Measurements from ENCODE around the gene CDCA5. TPM values are rescaled to one million over a fixed set of nuclear protein-coding genes. Genes with fewer than 3 reads are reported as not detected.

CDCA5 gene
- total RNA-seq, 1 donor from 2014 or later: 70.7 TPM

DNA sequence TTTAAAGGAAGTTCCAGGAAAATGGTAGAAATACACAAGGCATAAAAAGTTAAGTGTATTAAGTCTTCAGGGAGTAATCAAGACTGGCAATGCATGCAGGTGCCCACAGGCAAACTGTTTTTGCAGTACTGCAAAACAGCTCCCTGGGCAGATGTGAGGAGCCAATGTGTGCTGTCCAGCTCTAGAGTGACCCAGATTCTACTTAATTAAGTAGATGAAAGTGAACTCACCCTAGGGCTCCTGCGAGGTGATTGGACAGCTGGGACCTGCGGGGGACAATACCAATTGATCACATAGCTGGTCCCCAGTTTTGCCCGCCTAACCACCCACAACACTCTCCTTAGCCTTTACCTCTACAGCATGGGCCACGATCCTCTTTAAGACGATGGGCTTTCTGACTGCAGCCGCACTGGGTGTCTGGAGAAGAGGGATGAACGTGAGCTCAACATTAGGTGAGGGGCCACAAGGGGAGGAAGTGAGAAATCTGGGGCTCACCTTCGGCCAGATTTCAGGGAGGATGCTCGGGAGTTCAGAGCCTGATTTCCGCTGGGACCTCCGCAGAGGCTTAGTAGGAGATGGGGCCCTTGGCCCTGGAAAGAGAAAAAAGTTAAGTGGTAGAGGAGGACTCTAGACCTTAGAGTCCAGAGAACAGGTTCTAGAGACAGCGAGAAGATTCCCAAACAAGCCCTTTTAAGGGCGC is 556 bp downstream of the CDCA5 start:
- intact Hi-C loops (cut with micrococcal nuclease): loop anchor here (1.0 kb wide), 1 partner anchor 205 kb away; the partner anchor contains the start of gene EHD1

- intact Hi-C loops (cut with micrococcal nuclease): loop anchor here (1.0 kb wide), 3 partner anchors 52 to 232 kb away; partner anchors contain the start of gene SNX15
Measured at GRCh38 chr11:65078786-65079342, 5.0 kb downstream of the CDCA5 start.

DNA sequence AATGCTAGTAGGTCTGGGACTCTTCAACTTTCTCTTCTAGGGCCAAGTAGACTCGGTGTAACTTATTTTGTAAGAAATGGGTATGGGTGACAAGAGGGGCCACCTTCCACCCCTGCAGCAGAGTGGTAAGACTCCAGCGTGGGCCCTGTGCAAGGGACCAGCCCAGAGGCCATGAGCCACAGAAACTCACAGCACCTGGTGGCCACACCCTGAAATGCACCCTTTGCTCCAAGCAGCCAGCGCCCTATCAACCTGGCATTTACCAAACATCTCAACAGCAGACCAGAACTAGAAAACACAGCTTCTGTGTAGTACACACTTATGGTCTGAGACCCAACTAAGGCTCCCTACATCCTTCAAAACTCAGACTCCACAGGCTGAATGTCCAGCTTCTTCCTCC is 5.7 kb downstream of the CDCA5 start:
- intact Hi-C loops (cut with micrococcal nuclease): loop anchor here (1.0 kb wide), 3 partner anchors 51 to 231 kb away; partner anchors contain the start of gene SNX15

DNA sequence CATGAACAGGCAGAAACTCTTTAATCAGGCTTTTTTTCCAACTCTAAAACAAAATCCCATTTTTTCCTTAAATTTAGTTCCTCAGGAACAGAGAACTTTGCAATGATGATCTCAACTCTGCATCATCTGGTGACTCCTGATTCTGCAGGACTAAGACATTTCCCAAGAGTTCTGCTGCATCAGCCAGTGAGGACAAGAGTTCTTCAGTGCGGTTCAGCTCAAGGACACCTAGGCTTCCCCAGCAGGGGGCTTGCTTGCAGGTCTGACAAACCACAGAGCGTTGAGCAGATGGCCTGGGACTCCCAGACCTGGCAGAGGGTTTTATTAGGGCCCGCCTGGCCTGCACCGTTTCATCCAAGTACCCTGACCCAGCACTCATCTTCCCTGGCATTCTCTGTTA is 6.4 kb downstream of the CDCA5 start:
- intact Hi-C loops (cut with micrococcal nuclease): no loop called here

DNA sequence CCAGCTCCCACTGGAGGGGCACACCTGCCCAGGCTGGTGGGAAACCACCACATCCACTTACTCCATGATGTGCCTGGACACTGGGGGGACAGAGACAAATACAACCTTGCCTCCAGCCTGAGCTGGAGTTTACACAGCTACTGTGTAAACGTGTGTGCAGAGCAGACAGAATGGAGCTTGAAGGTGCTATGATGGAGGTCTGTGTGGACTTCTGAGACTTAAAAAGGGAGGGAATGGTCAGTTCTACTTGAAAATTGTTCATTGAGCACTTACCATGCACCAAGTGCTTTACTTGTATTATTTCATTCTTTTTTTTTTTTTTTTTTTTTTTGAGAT is 11.2 kb downstream of the CDCA5 start:
- intact Hi-C loops (cut with micrococcal nuclease): no loop called here

GRCh38 chr11:65071907-65072630 is 11.8 kb downstream of the CDCA5 start:
- intact Hi-C loops (cut with micrococcal nuclease): no loop called here

DNA sequence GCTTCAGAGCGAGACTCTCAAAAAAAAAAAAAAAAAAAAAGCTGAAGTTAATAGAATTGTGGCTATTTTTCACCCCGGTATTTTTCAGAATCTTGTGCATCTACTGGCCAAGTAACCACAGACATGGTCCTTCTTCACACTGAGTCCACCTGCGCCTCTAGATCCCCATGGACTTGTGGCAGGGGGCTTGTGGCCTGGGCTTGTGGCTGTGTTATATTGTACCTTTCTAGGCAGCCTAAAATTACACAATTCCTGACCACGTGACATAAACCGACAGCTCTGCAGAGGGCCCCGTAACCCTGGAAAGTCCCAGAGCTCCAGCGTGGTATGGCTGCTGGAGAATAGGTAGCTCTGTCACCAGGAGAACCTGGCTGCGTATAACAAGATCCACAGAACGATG is 14.6 kb downstream of the CDCA5 start:
- intact Hi-C loops (cut with micrococcal nuclease): no loop called here

DNA sequence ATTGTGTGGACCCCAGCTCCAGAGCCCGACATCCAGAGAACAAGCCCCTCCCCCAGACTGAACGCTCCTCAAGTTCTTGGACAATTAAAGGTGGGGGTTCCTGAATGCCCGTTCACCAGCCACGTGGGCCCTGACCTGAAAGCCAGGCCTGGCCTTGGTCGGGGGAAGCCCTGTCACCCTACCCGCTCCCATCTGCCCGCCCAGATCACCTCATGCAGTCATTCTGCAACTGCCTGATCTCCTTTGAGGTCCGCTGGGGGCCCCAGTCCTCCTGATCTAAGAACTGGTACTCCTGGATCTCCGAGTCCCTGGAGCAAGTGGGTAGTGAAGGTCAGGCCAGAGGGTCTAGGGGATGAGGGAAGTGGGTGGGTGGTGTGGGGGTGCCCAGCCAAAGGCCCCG is 16.4 kb downstream of the CDCA5 start:
- intact Hi-C loops (cut with micrococcal nuclease): no loop called here

GRCh38 chr11:65066805-65067291 is 17.0 kb downstream of the CDCA5 start:
- intact Hi-C loops (cut with micrococcal nuclease): no loop called here

DNA sequence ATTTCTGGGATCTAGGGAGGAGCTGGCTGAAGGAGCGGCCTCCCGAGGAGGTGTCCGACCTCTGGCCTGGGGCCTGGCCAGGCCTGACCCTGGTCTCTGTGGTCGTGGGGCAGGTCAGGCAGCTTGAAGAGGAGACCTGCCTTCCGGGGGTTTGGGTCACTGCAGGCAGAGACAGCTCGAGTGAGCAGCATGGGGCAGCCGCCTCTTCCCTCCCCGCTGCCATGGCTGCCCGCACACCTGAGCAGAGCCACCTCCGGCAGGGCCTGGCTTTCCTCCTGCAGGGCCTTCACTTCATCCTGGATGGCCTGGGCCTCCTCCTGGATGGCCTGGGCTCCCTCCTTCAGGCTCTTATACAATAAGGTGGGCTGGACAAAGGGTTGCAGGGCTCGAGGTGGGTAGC is 17.5 kb downstream of the CDCA5 start:
- intact Hi-C loops (cut with micrococcal nuclease): no loop called here

- intact Hi-C loops (cut with micrococcal nuclease): no loop called here
Measured at GRCh38 chr11:65065851-65066250, 18.0 kb downstream of the CDCA5 start.

- intact Hi-C loops (cut with micrococcal nuclease): no loop called here
Measured at GRCh38 chr11:65064847-65065240, 19.0 kb downstream of the CDCA5 start.

GRCh38 chr11:65063532-65063931 is 20.3 kb downstream of the CDCA5 start:
- intact Hi-C loops (cut with micrococcal nuclease): no loop called here

DNA sequence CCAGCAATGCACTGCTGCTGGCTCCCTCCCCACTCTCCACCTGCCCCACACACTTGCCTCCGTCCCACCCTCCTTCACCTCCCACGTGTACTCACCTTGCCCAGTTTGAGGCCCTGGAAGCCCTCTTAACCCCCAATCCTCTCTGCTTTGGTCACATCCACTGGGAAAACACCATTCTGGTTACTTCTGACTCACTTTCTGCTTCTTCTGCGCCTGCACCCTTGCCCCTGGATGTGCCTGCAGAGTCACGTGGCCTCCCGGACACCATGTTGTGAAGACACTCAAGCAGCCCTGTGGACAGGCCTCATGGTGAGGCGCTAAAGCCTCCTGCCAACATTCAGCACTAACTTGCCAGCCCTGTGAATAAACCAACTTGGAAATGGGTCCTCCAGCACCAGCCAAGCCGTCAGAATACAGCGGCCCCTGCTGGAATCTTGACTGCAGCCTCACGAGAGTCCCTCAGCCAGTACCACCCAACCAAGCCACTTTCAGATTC is 22.9 kb downstream of the CDCA5 start:
- intact Hi-C loops (cut with micrococcal nuclease): no loop called here

DNA sequence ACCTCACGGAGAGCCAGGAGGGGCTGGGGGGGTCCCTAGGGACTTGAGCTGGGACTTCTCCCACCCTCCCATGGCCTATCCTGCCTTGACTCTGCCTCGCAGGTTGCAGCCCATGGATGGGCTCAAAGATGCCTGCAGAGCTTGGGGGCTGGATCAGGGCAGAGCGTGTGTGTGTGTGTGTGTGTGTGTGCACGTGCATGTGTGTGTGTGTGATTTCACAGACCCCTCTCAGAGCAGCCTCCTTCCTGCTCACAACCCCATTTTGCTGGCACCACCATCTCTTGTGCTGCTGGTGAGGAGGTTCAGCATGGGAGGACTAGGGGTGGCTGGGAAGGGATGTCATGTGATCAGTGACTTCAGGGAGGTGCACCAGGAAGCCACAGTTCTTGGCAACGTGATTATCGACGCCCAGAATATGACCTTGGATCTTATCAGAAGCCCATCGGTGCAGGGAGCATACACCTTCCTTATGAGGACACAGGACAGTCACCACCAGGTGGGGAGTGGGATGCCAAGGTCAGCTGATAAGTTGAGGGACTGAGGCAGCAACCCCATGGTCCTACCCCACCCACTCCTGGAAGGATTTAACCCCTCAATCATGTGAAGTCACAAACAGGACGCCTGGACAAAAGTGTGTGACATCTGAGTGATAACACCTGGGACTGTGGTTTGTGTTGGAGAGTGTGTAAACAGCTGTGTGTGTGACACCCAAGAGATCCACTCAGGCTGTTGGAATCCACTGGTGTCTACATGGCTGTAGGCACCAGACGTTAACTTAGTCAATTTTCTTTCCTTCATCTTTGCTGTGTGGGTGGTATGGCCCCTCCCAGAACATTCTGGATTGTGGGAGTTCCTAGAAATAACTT is 23.6 kb downstream of the CDCA5 start:
- intact Hi-C loops (cut with micrococcal nuclease): no loop called here

GRCh38 chr11:65059523-65059922 is 24.3 kb downstream of the CDCA5 start:
- intact Hi-C loops (cut with micrococcal nuclease): no loop called here

DNA sequence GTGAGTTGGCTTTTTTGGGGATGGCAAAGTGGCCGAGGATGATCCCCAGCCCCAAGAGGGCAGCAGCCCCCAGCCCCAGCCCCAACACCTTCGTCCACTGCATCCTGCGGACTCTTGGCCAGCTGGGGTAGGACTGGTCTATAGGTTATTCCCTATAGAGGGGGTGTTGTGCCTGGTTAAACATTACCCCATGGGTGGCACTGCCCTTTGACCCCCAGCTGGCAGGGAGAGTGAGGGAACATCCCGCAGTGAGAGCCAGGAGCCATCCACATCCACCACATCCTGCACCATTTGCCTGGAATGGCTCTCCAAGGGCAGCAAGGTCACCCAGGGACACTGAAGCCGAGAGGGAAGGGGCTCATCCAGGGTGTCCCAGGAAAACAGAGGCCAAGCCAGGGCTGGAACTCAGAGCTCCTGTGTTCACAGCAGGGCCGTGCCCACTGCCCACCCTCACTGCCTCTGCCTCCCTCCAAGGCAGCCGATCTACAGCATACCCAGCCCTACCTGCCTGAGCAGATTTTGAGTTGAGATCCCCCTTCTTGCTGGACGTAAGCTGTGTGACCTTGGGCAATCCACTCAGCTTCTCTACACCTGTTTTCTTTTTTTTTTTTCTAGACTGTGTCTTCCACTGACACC is 25.3 kb downstream of the CDCA5 start, which contains the start of gene NAALADL1:
NAALADL1 (minus strand) TSS at position 135 of the 636 bp plus-strand sequence; CDS start at position 103, 32 bp downstream.
- intact Hi-C loops (cut with micrococcal nuclease): no loop called here

DNA sequence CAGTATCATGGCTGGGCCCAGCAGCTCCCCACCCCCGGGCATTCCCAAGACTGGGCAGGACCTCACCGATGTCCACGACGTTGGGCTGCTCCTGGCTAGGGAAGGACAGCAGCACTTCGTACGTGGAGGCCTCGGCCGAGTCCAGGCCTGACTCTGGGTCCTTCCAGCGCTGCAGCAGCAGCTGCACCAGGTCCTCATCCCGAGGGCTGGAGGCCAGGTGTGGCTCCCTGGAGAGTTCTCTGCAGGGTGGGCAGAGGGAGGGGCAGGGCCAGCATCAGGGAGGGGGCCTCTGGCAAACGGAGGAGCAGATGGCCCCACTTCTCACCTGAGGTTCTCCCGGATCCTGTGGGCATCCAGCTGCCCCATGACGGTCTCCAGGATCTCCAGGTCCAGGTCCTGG is 25.8 kb downstream of the CDCA5 start:
- intact Hi-C loops (cut with micrococcal nuclease): no loop called here

DNA sequence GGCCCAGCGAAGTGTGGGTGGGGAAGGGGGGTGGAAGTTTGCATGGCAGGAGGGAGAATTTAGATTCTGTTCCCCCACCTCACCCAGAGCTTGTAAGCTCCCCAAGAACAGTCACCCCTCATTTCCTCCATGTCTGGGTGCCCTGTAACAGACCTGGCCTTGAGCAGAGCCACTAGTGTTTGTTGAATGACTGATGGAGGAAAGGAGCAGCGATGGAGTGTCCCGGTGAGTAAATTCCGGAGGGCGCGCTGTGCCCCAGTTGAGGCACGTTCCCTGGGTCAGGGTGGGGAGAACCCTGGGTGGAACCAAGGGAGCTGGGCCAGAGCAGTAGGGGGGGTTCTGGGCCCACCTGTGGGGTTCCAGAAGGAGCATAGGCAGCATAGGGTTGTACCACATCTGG is 26.3 kb downstream of the CDCA5 start:
- intact Hi-C loops (cut with micrococcal nuclease): no loop called here

DNA sequence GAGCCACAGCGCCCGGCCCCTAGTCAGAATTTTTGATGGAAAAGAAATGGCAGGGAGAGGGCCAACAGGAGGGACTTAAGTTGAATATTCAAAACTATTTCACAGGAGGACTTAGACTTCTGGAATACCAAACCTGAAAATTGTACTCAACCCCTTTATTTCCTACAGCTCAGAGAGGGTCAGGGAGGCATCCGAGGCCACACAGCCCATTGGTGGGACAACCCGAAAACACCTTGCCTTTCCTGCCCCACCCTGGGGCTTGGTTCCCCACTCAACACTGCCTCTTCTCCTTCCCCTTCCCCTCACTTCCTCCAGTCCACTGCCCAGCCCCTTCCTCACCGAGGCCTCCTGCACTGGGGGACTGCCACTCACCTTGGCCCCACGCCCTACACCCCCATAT is 26.8 kb downstream of the CDCA5 start:
- intact Hi-C loops (cut with micrococcal nuclease): no loop called here

GRCh38 chr11:65055538-65055937 is 28.3 kb downstream of the CDCA5 start:
- intact Hi-C loops (cut with micrococcal nuclease): no loop called here
